Measurements from ENCODE around the gene SLAMF7. TPM values are rescaled to one million over a fixed set of nuclear protein-coding genes. Genes with fewer than 3 reads are reported as not detected.

Gene SLAMF7
- total RNA-seq, 1 donor from 2014 or later, result 0.56 TPM

DNA sequence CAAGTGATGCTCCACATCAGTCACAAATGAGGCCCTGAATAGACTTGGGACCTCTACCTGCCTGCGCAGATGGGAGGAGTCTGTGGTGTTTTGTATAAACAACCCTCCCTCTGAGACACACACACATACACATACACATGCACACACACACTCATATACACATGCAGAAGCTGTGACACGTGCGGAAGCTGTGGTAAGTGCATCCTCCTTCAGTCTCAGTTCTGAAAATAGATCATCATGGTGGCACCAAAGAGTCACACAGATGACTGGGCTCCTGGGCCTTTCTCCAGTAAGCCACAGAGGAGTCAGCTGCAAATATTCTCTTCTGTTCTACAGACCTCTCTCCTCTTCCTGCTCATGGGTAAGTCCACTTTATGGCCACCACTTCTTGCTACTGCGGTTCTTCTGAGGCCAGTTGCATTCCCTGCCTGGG, 56.9 kb downstream of the SLAMF7 start, which contains the start of gene LY9:
TSS of gene LY9 (plus strand) at position 224 of the 433 bp plus-strand sequence. CDS start at position 238, 14 bp downstream.
- TF ChIP-seq, protein P1, sequence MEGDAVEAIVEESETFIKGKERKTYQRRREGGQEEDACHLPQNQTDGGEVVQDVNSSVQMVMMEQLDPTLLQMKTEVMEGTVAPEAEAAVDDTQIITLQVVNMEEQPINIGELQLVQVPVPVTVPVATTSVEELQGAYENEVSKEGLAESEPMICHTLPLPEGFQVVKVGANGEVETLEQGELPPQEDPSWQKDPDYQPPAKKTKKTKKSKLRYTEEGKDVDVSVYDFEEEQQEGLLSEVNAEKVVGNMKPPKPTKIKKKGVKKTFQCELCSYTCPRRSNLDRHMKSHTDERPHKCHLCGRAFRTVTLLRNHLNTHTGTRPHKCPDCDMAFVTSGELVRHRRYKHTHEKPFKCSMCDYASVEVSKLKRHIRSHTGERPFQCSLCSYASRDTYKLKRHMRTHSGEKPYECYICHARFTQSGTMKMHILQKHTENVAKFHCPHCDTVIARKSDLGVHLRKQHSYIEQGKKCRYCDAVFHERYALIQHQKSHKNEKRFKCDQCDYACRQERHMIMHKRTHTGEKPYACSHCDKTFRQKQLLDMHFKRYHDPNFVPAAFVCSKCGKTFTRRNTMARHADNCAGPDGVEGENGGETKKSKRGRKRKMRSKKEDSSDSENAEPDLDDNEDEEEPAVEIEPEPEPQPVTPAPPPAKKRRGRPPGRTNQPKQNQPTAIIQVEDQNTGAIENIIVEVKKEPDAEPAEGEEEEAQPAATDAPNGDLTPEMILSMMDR (IDR thresholded peaks at IDR 0.05; ENCODE audit: unreplicated experiment), result no peak
- Mint-ChIP-seq H3K36me3 (ENCODE audit: low read depth, unreplicated experiment) (no peaks in the 10 kb centered on the region), H3K4me3 (ENCODE audit: unreplicated experiment) (no peak within 1 kb of the TSS), H3K9me3 (ENCODE audit: unreplicated experiment) (no peaks in the 10 kb centered on the region), H3K27me3 (ENCODE audit: unreplicated experiment) (peaks cover 3% of the 10 kb centered on the region), H3K4me1 (ENCODE audit: unreplicated experiment) (peaks cover 3% of the 10 kb centered on the region), H3K27ac (ENCODE audit: unreplicated experiment) (no peak within 1 kb of the TSS)
- DNase-seq (ENCODE audit: low spot score), result no peak

DNA sequence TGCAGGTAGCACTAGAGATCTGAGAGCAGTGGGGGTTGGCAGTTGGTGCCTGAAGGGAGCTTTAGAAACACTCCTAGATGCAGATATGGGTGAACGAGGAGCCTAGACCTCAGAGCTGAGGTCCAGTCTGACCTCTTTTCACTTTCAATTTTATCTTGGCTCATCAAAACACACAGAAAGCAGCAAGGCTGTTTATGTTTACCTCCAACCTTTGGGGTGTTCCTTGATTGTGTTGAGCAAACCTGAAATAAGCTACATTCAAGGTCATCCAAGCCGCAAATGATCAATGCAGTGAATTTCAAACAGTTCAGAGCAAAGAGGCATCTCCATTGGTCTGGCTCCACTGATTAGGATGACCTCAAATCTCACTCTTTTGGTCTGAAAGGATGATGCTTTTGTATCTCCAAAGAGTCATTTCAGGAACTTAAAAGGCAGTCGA, 58.2 kb downstream of the SLAMF7 start:
- Mint-ChIP-seq H3K9me3 (ENCODE audit: unreplicated experiment) (no peaks in the 10 kb centered on the region), H3K4me3 (ENCODE audit: unreplicated experiment) (no peak overlapping the region), H3K27ac (ENCODE audit: unreplicated experiment) (no peak overlapping the region), H3K27me3 (ENCODE audit: unreplicated experiment) (peaks cover 3% of the 10 kb centered on the region), H3K4me1 (ENCODE audit: unreplicated experiment) (peaks cover 3% of the 10 kb centered on the region), H3K36me3 (ENCODE audit: low read depth, unreplicated experiment) (no peaks in the 10 kb centered on the region)
- TF ChIP-seq, protein P1 (IDR thresholded peaks at IDR 0.05; ENCODE audit: unreplicated experiment), result no peak
- DNase-seq (ENCODE audit: low spot score), result no peak

GRCh38 chr1:160797861-160798273, 58.8 kb downstream of the SLAMF7 start:
- Mint-ChIP-seq H3K9me3 (ENCODE audit: unreplicated experiment) (no peaks in the 10 kb centered on the region), H3K27ac (ENCODE audit: unreplicated experiment) (no peak overlapping the region), H3K36me3 (ENCODE audit: low read depth, unreplicated experiment) (no peaks in the 10 kb centered on the region), H3K4me3 (ENCODE audit: unreplicated experiment) (no peak overlapping the region), H3K27me3 (ENCODE audit: unreplicated experiment) (peaks cover 3% of the 10 kb centered on the region), H3K4me1 (ENCODE audit: unreplicated experiment) (peaks cover 3% of the 10 kb centered on the region)
- TF ChIP-seq, protein P1 (IDR thresholded peaks at IDR 0.05; ENCODE audit: unreplicated experiment), result no peak
- DNase-seq (ENCODE audit: low spot score), result no peak

DNA sequence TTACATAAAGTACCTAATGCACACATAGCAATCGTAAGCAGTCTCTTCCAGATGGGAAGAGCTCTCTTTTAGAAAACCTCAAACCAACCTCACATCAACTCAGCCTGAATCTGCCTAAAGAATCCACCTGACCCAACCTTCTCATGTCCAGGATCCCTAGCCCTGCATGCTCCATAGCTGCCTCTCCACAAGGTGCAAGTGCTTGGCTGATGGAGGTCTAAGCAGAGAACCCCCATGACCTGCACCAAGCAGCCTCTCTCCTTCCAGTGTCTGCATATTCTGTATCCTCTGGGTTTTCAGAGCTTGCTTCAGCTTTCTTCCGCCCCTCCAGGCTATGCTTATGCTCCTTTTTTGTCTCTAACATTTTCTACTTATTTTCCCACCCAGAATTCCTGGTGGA, 59.4 kb downstream of the SLAMF7 start:
- H3K4me1 Mint-ChIP-seq (ENCODE audit: unreplicated experiment), result peaks cover 3% of the 10 kb centered on the region
- no peak for DNase-seq (ENCODE audit: low spot score)
- H3K9me3 Mint-ChIP-seq (ENCODE audit: unreplicated experiment), result no peaks in the 10 kb centered on the region
- no peak overlapping the region for H3K4me3 Mint-ChIP-seq (ENCODE audit: unreplicated experiment)
- no peak overlapping the region for H3K27ac Mint-ChIP-seq (ENCODE audit: unreplicated experiment)
- H3K36me3 Mint-ChIP-seq (ENCODE audit: low read depth, unreplicated experiment), result no peaks in the 10 kb centered on the region
- TF ChIP-seq, protein P1 (IDR thresholded peaks at IDR 0.05; ENCODE audit: unreplicated experiment), result no peak
- H3K27me3 Mint-ChIP-seq (ENCODE audit: unreplicated experiment), result peaks cover 3% of the 10 kb centered on the region

GRCh38 chr1:160799641-160800040, 60.6 kb downstream of the SLAMF7 start:
- H3K4me3 Mint-ChIP-seq (ENCODE audit: unreplicated experiment), result no peak overlapping the region
- TF ChIP-seq, protein P1 (IDR thresholded peaks at IDR 0.05; ENCODE audit: unreplicated experiment), result no peak
- DNase-seq (ENCODE audit: low spot score), result no peak
- no peaks in the 10 kb centered on the region for H3K36me3 Mint-ChIP-seq (ENCODE audit: low read depth, unreplicated experiment)
- H3K27ac Mint-ChIP-seq (ENCODE audit: unreplicated experiment), result no peak overlapping the region
- no peaks in the 10 kb centered on the region for H3K9me3 Mint-ChIP-seq (ENCODE audit: unreplicated experiment)
- no peaks in the 10 kb centered on the region for H3K4me1 Mint-ChIP-seq (ENCODE audit: unreplicated experiment)
- no peaks in the 10 kb centered on the region for H3K27me3 Mint-ChIP-seq (ENCODE audit: unreplicated experiment)

All from endothelial cell (in vitro differentiated cells).